ENCODE results near the gene KSR1.
"Not testable (repeated sequence)": the region's sequence is repeated elsewhere in the genome, so short reads cannot be mapped to it uniquely, and the experiment has no call there.

KSR1 gene

DNA sequence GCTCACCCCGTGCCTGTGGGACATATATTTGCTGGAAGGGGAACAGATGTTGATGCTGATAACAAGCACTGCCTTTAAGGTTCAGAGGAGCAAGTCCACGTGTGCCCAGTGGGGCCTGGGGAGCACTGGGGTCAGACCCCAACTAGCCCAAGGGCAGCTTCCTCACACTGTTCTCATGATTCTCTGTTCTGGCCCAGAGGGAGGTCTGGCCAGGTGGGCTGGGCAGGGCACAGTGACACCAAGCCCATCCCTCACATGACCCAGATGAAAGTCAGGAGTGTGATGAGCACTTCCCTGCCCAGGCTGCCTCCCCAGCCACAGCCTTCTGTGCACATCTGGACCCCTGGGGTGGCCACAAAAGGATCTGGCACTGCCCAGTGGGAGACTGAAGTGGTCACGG lies 29.8 kb upstream of the KSR1 start:
- DNase-seq (ENCODE audit: low spot score) = not testable (repeated sequence)

DNA sequence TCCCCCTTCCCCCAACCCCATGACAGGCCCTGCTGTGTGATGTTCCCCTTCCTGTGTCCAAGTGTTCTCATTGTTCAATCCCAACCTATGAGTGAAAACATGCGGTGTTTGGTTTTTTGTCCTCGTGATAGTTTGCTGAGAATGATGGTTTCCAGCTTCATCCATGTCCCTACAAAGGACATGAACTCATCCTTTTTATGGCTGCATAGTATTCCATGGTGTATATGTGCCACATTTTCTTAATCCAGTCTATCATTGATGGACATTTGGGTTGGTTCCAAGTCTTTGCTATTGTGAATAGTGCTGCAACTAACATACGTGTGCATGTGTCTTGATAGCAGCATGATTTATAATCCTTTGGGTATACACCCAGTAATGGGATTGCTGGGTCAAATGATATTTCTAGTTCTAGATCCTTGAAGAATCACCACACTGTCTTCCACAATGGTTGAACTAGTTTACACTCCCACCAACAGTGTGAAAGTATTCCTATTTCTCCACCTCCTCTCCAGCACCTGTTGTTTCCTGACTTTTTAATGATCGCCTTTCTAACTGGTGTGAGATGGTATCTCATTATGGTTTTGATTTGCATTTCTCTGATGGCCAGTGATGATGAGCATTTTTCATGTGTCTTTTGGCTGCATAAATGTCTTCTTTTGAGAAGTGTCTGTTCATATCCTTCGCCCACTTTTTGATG lies 28.9 kb upstream of the KSR1 start:
- DNase-seq (ENCODE audit: low spot score) = not testable (repeated sequence)

DNA sequence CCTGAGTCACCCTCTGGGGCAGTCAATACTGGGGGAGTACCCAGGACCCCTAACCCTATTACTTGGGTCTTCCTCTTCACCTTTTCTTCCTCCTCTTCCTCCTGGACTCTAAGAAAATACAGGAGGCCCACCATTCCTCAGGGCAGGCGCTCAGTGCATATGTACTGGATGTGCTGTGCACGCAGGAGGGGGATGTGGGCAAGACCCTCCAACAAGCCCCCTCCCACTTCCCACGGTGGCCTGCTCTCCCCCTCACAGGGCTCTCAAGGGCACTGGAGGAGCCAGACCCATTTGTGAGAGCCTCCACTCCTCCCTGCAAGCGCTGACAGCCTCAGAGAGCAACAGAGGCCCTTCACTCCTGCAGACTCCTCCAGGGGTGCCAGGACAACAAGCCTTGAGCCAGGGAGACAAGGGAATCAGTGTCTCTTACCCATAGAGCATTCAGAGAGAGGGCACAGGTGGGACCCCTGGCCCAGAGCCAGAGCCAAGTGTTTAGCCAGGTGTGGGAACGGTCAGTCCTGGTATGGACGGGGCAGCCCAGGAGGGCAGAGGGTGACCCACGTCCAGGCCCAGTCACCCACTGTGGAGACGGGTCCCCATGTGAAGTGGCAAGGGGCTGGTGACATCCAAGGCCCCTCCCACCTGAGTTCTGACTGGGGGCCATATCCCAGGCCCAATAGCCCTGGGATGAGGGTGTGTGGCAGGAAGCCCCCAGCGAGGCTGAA lies 27.3 kb upstream of the KSR1 start:
- DNase-seq (ENCODE audit: low spot score) = no peak

DNA sequence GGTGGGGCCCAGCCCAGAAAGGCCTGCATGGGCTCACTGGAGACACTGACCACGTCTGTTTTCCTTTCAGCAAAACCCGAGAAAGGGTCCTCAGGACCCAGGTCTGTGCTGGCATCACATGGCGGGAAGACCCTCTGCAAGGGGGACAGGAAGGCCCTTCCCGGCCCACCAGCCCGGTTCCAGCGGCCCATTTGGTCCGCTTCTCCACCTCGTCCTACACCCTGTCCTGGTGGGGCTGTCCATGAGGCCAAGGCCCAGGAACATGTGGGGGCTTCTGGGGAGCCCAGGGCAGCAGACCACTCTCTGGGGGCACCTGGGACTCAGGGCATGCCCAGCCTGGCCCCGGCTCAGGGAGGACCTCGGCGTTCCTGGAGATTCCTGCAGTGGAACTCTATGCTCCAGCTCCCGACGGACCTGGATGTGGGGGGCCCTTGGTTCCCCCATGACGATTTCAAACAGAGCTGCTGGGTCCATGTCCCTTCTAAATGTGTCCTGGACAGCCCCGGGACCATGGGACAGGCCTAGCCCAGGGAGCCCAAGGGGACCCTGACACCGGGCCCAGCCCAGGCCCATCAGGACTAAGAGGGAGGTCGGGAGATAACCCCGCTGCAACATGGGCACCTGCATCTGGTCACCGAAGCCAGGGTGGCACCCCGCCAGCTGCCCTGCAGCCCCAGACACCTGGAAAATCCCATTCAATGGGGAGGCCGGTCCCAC lies 26.4 kb upstream of the KSR1 start:
- no peak for DNase-seq (ENCODE audit: low spot score)

DNA sequence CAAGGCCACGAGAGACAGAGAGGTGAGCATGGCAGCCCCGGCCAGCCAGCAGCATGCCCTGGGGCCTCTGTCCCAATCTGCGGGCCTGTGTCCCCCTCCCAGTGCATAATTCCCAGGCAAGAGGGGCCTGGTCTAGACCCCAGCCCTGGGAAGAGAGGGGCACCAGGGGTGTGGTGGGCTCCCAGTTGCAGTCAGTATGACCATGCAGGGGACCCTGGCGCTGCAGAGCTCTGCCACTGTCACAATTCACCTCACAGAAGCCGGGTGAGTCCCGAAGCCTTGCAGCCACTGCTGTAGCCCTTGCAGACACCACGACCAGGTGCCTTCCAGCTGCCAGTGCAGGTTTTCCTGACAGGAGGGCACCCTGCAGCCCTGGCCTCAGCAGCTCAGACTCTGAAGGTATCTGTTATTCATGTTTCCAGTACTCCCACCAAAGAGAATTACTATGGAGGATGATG lies 25.8 kb upstream of the KSR1 start:
- no peak for DNase-seq (ENCODE audit: low spot score)

DNA sequence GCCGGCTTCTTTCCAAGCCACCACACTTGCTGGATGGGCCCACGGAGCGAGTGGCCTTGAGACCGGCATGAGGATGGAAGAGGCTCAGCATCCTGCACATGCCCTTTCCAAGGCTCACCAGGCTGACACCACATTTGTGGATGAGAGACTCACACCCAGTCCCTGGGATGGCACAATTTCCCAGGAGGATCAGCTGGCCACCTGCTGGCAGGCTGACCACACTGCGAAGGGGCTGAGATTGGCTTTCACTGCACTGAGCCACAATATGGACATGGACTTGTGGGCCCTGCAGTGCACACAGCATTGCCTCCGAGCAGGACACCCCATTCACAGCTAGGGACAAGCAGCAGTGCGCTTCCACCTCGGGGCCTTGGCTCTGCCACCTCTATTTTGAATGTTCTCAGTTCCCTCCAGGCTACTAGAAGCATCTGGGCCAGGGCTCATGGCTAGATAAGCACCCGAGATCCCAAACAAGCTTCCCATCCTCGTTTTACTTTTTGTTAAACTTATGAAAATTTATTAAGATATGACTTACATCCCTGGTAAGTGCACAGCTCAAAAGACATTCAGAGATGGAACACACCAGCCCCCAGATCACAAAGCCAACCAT lies 25.3 kb upstream of the KSR1 start:
- no peak for DNase-seq (ENCODE audit: low spot score)

DNA sequence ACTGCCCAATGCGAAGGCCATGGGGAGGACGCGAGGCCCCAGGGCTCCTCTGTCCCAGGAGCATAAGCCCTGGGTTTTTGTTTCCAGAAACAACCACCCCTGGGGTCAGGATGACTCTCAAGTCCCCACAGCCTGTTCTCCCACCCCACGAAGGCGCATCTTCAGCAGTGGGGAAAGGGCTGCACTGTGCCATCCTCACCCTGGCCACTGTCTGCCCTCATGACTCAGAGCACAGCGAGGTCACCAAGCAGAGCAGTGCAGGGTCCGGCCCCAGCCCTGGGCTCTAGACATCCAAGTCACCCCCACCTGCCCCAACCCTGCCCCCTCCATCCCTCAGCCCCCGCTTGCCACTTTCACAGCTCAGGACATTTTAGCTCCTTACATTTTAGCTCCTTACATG lies 22.7 kb upstream of the KSR1 start:
- DNase-seq (ENCODE audit: low spot score) = no peak

DNA sequence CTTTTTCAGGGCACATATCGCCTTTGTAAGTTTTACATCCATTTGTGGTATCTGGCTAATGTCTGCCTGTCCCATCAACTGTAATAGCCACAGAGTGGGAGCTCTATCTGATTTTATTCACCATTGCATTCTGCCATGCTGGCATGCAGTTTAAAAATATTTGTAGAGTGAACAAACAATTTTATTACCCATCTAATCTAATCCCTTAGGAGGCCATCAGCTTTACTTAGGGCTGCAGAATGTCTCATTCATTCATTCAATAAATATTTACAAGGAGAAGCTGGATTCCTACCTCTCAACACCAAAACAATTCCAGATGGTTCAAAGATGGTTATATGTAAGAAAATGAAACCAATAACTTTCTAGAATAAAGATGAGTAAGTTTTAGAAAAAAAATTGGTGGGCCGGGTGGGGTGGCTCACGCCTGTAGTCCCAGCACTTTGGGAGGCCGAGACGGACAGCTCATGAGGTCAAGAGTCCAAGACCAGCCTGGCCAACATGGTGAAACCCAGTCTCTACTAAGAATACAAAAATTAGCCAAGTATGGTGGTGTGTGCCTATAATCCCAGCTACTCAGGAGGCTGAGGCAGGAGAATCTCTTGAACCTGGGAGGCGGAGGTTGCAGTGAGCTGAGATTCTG lies 20.7 kb upstream of the KSR1 start:
- not testable (repeated sequence) for DNase-seq (ENCODE audit: low spot score)

DNA sequence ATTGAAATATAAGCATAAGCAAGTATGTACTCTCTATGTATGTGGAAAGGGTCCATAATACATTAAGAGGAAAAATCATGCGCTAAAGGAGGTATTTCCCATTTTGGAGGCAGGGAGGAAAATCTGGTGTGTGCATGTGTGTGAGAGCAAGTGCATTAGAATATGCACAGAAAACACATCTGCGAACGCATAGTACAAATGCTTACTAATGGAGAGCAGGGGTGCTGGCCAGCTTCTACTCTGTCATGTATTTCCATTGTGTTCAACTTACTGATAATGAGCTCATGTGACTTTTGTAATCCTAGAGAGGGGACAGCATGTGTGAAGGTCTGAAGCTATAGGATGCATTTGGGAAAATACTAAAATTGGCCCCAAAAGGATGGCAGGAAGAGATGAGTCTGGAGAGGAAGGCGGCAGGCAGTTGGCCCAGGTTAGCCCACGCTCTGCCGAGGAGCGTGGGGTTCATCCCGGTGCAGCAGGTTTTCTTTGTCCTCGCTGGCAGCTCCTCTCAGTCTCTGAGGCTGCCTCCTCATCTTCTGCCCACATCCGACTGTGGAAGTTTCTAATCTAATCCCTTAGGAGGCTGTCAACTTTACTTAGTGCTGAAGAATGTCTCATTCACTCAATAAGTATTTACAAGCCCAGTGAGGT lies 17.8 kb upstream of the KSR1 start:
- no peak for DNase-seq (ENCODE audit: low spot score)

DNA sequence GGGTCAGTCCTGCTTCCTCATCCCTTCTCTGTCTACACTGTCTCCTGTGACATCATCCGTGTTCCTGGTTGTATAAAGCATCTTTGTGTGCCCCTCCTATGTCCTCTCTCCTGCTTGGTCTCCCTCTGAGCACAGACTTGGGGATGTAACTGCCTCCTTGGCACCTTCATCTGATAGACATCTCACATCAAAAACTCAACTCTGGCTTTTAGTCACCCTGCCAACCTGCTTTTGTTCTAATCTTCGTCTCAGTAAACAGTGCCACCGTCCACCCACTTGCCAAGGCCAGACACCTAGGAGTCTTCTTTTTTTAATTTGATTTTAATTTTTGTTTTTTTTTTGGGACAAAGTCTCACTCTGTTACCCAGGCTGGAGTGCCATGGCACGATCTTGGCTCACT lies 16.9 kb upstream of the KSR1 start:
- no peak for DNase-seq (ENCODE audit: low spot score)

DNA sequence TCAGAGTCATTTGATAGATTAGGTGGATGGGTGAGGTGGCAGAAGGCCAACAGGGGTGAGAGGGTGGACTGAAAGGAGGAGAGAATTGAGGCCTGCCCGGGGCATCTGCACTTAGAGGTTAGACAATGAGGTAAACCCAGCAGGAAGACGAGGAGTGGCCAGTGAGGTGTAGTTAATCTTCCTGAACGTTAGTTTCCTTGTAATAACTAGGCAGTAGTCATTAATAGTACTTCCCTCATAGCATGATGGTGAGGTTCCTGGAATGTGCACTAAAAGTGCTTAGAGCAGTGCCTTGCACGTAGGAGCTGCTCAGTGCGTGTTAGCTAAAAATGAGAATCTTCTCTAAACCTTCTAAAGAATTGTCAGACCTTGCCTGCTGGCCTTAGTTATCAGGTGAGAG lies 13.5 kb upstream of the KSR1 start:
- no peak for DNase-seq (ENCODE audit: low spot score)

DNA sequence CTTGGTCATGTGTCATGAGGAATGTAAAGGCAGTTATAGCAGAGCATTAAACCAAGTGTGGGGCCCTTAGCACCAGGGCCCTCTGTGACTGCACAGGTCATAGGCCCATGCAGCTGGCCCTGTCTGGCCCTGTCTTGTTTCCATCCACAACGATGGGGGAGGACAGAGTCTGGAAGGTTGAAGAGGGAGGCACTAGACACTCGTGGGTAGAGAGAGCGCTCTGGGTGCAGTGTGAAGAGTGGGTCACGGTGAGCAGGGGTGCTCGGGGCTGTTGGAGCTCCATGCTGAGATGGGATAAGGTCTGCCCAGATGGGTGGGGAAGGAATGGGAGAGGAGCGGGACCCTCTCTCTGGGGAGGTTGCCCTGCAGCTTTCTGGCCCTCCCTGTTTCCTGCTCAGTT lies 12.8 kb upstream of the KSR1 start:
- no peak for DNase-seq (ENCODE audit: low spot score)

DNA sequence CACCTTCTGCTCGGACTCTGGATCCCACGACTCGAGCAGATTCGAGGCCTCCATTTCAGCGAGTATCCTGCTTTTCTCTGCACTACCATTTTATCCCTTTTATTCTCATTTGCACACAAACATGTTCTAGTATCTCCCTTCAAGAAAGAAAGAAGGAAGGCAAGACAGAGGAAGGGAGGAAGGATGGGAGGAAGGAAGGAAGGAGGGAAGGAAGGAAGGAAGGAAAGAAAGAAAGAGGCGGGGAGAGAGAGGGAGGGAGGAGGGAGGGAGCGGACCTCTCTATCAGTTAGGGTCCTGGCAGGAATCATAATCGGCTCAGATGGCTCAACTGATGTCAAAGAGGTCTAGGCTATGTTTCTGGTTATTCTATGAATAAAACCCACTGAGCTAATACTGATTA lies 10.3 kb upstream of the KSR1 start:
- no peak for DNase-seq (ENCODE audit: low spot score)

DNA sequence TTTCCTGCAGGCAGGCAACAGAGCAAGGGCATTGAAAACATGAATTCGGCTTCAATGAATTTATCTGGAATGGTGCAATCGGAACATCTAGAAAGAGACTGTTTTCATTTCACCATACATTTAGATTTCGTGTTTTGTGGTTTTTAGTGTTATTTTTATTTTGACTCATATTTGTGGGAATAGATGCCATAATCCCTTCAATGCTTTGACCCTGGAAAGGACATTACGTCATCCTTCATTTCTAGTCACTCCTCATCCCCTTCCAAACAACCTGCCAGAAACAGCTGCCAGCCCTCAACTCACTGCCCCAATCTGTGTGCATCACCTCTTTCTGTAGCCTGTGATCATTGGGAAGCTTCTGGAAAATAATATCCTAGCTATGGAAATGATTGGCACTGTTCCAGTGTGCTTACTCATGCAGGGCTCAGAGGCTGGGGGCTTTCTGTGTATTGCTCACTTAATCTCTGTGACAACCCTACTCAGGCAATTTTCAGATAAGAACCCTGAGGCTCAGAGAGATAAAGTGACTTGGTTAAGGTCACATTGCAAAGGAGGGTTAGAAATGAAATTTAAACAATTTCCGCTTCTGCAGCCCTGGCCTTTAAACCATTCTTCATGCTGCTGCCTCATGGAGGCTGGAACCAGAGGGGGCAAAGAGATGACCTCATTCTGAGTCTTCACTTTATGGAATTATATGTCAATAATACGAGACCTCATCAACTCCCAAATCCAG lies 9.5 kb upstream of the KSR1 start:
- no peak for DNase-seq (ENCODE audit: low spot score)

DNA sequence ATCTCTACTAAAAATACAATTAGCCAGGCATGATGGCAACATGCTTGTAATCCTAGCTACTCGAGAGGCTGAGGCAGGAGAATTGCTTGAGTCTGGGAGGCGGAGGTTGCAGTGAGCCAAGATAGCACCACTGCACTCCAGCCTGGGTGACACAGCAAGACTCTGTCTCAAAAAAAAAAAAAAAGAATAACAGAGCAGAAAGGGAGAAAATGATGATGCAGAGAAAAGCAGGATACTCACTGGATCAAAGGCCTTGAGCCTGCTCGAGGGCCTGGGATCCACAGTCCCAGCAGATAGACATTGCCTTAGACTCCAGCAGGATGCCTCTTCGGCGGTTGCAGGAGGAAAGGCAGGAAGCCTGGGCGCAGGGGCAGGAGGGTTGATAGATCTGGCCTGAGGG lies 7.7 kb upstream of the KSR1 start:
- DNase-seq (ENCODE audit: low spot score) = not testable (repeated sequence)

DNA sequence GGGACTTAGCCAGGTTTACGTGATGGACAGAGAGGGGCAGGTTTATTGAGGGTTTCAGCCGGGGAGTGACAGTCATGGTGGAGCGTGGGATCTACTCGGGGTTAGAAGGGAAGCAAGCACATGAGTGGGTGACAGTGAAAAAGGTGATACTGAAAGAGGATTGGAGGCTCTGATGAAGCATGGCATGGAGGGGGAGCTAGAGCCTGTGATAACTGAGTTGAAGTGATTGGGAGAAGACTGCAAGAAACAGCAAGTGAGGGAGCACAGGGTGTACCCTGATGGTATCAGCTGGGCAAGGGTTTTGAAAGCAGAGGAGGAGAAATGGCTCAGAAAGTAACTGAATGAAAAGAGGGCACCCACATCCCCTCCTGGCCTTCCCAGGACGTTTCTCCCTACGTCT lies 6.7 kb upstream of the KSR1 start:
- no peak for DNase-seq (ENCODE audit: low spot score)

DNA sequence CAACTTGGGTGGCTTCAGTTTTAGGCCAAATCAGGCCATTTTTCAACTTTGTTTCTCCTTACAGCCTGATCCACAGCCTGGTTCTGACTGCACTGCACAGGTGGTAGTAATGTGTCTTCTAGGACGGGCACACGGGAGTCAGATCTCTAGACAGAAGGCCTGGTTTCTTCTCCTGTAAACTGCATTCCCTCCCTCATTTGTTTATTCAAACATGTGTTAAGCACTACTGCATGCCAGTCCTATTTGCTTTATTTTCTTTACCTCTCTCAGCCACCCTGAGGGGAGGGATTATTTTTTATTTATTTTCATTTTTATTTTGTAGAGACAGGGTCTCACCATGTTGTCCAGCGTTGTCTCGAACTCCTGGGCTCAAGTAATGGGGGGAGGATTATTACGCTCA lies 6.3 kb upstream of the KSR1 start:
- no peak for DNase-seq (ENCODE audit: low spot score)

DNA sequence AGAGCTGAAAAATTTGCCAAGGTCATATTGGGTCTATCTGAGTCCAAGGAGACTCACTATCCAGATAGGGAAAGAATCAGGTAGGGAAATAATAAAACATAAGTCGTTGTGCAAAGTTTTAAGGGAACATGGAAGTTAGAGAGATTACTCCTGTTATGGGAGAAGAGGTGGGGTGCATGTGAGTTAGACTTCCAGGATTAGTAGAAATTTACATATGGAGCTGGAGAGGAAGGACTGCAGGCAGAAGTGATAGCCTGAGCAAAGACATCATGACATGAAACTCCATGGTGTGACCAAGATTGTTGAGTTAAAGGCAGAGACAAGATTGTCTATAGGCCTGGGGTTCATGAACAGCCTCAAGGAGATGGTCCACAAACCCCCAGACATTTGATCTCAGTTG lies 5.8 kb upstream of the KSR1 start:
- no peak for DNase-seq (ENCODE audit: low spot score)

DNA sequence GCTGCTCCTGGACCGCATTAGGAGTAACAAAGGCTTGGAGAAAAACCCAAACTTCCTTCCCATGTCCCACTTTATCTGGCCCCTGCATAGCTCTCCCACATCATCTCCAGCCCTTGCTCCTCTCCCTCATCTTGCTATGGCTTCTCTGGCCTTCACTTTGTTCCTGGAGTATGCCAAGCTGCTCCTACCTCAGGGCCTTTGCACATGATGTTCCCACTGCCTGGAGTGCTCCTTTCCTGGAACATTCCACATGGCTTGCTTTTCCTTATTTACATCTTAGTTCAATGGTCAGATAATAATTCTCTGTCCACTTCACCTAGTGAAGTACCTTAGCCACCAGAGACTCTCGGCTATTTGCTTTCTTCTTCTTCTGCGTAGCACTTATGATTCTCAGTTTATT lies 4.3 kb upstream of the KSR1 start:
- DNase-seq (ENCODE audit: low spot score) = no peak

DNA sequence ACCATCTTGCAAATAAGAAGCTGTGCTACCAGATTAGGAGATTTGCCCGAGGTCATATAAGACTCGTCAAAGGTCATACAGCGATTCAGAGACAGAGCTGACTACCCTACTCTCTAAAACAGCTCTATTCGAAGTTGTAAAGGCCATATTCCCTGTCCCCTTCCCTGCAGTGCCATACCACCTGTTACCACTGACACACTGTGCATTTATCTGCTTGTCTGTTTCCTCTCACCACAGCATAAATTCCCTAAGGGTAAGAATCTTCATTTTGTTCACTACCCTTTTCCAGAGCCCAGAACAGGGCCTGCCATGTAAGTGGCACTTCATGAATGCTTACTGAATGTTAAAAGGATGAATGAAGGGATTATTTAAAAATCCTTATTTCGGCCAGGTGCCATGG lies 3.4 kb upstream of the KSR1 start:
- no peak for DNase-seq (ENCODE audit: low spot score)

DNA sequence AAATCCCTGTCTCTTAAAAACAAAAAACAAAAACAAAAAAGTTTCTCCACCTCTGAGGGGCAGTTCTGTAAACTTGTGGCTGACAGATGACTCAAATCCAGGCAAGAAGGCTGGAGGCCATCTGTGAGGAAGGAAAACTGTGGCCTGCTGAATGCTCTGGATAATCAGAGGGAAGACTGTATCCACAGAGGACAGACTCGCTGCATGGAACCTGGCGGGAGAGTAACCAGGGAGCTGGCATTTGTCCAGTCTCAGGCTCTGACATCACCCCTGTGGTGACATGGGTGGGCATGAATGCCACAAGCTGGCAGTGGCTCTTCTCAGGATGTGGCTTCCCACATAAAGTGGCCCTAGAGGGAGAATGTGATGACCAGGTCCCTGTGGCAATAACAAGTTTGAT lies 2.8 kb upstream of the KSR1 start:
- no peak for DNase-seq (ENCODE audit: low spot score)

All from CD4-positive, alpha-beta T cell treated with Interleukin-15 for 4 hours (primary cell).